ENCODE data around the gene ETF1.

- TF ChIP-seq CTCF (IDR thresholded peaks at IDR 0.05) (no peak), EP300 (IDR thresholded peaks at IDR 0.05) (no peak), POLR2A (IDR thresholded peaks at IDR 0.05) (no peak)
Measured at GRCh38 chr5:138582959-138583358, 39.9 kb upstream of the ETF1 start.
